Measurements from ENCODE around the gene LRRC37A3. TPM values are rescaled to one million over a fixed set of nuclear protein-coding genes. Genes with fewer than 3 reads are reported as not detected.

LRRC37A3 gene
- total RNA-seq, 1 experiment from 2014 or later = 13.3 TPM

GRCh38 chr17:64950871-64951270, 31.6 kb upstream of the LRRC37A3 start:
- in situ Hi-C loops (cut with HindIII; ENCODE audit: low pct_unique_long_range_greater_than_20kb, low sequenced_read_pairs) (no loop called here), intact Hi-C loops (cut with micrococcal nuclease; ENCODE audit: unreplicated experiment) (no loop called here)
- H3K4me1 ChIP-seq (ENCODE audit: control insufficient read depth, insufficient read depth, low read length) = no peaks in the 10 kb centered on the region
- ATAC-seq (no peak), DNase-seq (ENCODE audit: low read depth, low spot score) (no peak)
- no peak overlapping the region for H3K27ac ChIP-seq (ENCODE audit: low read length)
- TF ChIP-seq TCF7L2 (IDR thresholded peaks at IDR 0.05; ENCODE audit: low read depth, low read length) (no peak), POLR2AphosphoS5 (IDR thresholded peaks at IDR 0.05; ENCODE audit: low read depth, low read length) (no peak), CTCF (IDR thresholded peaks at IDR 0.05) (no peak), SIN3A (IDR thresholded peaks at IDR 0.05; ENCODE audit: borderline replicate concordance, insufficient read depth, low read depth, low read length) (no peak)
- TF ChIP-seq, protein P1, sequence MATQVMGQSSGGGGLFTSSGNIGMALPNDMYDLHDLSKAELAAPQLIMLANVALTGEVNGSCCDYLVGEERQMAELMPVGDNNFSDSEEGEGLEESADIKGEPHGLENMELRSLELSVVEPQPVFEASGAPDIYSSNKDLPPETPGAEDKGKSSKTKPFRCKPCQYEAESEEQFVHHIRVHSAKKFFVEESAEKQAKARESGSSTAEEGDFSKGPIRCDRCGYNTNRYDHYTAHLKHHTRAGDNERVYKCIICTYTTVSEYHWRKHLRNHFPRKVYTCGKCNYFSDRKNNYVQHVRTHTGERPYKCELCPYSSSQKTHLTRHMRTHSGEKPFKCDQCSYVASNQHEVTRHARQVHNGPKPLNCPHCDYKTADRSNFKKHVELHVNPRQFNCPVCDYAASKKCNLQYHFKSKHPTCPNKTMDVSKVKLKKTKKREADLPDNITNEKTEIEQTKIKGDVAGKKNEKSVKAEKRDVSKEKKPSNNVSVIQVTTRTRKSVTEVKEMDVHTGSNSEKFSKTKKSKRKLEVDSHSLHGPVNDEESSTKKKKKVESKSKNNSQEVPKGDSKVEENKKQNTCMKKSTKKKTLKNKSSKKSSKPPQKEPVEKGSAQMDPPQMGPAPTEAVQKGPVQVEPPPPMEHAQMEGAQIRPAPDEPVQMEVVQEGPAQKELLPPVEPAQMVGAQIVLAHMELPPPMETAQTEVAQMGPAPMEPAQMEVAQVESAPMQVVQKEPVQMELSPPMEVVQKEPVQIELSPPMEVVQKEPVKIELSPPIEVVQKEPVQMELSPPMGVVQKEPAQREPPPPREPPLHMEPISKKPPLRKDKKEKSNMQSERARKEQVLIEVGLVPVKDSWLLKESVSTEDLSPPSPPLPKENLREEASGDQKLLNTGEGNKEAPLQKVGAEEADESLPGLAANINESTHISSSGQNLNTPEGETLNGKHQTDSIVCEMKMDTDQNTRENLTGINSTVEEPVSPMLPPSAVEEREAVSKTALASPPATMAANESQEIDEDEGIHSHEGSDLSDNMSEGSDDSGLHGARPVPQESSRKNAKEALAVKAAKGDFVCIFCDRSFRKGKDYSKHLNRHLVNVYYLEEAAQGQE (IDR thresholded peaks at IDR 0.05; ENCODE audit: insufficient read depth in 1 of 2, low read depth in 2 of 2, low read length in 1 of 2) = no peak
- no TSS peak for BruUV-seq (replicated peaks)
- H3K4me3 ChIP-seq (ENCODE audit: low read depth in 2 of 2, low read length in 2 of 2) = no peak overlapping the region
- no peaks in the 10 kb centered on the region for H3K36me3 ChIP-seq (ENCODE audit: control insufficient read depth, insufficient read depth, low read length)
- CTCF ChIA-PET = no interaction called here
- H3K27me3 ChIP-seq (ENCODE audit: control insufficient read depth, insufficient read depth, low read length) = no peaks in the 10 kb centered on the region
- POLR2A ChIA-PET = interaction anchor here (0.6 kb wide), 1 partner anchor 9 kb away, joined by 3 read pairs; no protein-coding TSS in a partner anchor
- no peaks in the 10 kb centered on the region for H3K9me3 ChIP-seq (ENCODE audit: control insufficient read depth, insufficient read depth, low read depth, low read length)

DNA sequence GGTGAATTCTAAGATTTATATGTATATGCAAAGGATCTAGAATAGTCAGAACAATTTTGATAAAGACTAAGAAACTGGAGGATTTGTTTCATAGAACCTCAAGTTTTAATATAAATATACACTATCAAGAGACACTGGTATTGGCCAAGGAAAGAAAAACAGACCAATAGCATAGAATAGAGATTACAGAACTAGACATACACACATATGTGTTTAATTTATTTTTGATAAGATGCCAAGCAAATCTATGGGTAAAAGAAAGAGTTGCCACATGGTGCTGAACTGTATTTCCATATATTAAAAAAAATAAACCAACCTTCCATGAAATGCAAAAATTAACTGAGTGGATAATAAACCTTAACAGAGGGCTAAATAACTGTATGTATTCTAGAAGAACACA, 27.9 kb upstream of the LRRC37A3 start:
- H3K4me3 ChIP-seq (ENCODE audit: low read depth in 2 of 2, low read length in 2 of 2) = no peak overlapping the region
- no peak for ATAC-seq
- CTCF ChIA-PET = no interaction called here
- no TSS peak for BruUV-seq (replicated peaks)
- no peak overlapping the region for H3K27ac ChIP-seq (ENCODE audit: low read length)
- no peaks in the 10 kb centered on the region for H3K9me3 ChIP-seq (ENCODE audit: control insufficient read depth, insufficient read depth, low read depth, low read length)
- in situ Hi-C loops (cut with HindIII; ENCODE audit: low pct_unique_long_range_greater_than_20kb, low sequenced_read_pairs) = no loop called here
- H3K4me1 ChIP-seq (ENCODE audit: control insufficient read depth, insufficient read depth, low read length) = no peaks in the 10 kb centered on the region
- DNase-seq (ENCODE audit: low read depth, low spot score) = no peak
- TF ChIP-seq POLR2AphosphoS5 (IDR thresholded peaks at IDR 0.05; ENCODE audit: low read depth, low read length) (no peak), SIN3A (IDR thresholded peaks at IDR 0.05; ENCODE audit: borderline replicate concordance, insufficient read depth, low read depth, low read length) (no peak)
- TF ChIP-seq, protein P1 (IDR thresholded peaks at IDR 0.05; ENCODE audit: insufficient read depth in 1 of 2, low read depth in 2 of 2, low read length in 1 of 2) = no peak
- POLR2A ChIA-PET = no interaction called here
- H3K27me3 ChIP-seq (ENCODE audit: control insufficient read depth, insufficient read depth, low read length) = no peaks in the 10 kb centered on the region
- intact Hi-C loops (cut with micrococcal nuclease; ENCODE audit: unreplicated experiment) = no loop called here
- no peaks in the 10 kb centered on the region for H3K36me3 ChIP-seq (ENCODE audit: control insufficient read depth, insufficient read depth, low read length)
